Vagina (tissue), 2 donors: ENCODE data around the gene KIF22.

Experiments used
- POLR2A ChIP-seq, 2 donors: fragments of 450-650 bp; IDR thresholded peaks; one replicate each; pipeline ENCODE4 v1.6.1; 2017; ENCODE audit warnings: antibody characterized with exemption in 2 of 2, mild to moderate bottlenecking in 2 of 2, moderate library complexity in 2 of 2
- TF ChIP-seq, protein P1 (sequence below), 3 experiments: fragments of 450-650 bp in 2 of 3; fragments of 200-600 bp in 1 of 3; sonication (generic) in 1 of 3; IDR thresholded peaks; one replicate each; pipeline ENCODE4 v1.5.1; 2017 to 2019; ENCODE audit warnings: antibody characterized with exemption in 3 of 3, mild to moderate bottlenecking in 2 of 3, moderate library complexity in 2 of 3

GRCh38 chr16:29850998-29851397, 60.4 kb downstream of the KIF22 start:
- TF ChIP-seq, protein P1, sequence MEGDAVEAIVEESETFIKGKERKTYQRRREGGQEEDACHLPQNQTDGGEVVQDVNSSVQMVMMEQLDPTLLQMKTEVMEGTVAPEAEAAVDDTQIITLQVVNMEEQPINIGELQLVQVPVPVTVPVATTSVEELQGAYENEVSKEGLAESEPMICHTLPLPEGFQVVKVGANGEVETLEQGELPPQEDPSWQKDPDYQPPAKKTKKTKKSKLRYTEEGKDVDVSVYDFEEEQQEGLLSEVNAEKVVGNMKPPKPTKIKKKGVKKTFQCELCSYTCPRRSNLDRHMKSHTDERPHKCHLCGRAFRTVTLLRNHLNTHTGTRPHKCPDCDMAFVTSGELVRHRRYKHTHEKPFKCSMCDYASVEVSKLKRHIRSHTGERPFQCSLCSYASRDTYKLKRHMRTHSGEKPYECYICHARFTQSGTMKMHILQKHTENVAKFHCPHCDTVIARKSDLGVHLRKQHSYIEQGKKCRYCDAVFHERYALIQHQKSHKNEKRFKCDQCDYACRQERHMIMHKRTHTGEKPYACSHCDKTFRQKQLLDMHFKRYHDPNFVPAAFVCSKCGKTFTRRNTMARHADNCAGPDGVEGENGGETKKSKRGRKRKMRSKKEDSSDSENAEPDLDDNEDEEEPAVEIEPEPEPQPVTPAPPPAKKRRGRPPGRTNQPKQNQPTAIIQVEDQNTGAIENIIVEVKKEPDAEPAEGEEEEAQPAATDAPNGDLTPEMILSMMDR (IDR thresholded peaks at IDR 0.05): no peak
- TF ChIP-seq POLR2A (IDR thresholded peaks at IDR 0.05): no peak
